Neural progenitor cell (in vitro differentiated cells): Measurements from ENCODE around the gene LRP4.

Source experiments
- EZH2 ChIP-seq: fragments of 200-600 bp; sonication (generic); IDR thresholded peaks from 2 replicates; pipeline ENCODE4 v1.6.1; 2017; ENCODE audit warnings: antibody characterized with exemption, mild to moderate bottlenecking, moderate library complexity
- EZH2phosphoT487 ChIP-seq: fragments of 200-600 bp; sonication (generic); IDR thresholded peaks from 2 replicates; pipeline ENCODE4 v1.6.1; 2017; ENCODE audit warnings: antibody characterized with exemption
- TF ChIP-seq, protein P1 (sequence below): fragments of 200-600 bp; sonication (generic); IDR thresholded peaks from 2 replicates; pipeline ENCODE4 v1.5.1; 2017; ENCODE audit warnings: antibody characterized with exemption, mild to moderate bottlenecking

DNA sequence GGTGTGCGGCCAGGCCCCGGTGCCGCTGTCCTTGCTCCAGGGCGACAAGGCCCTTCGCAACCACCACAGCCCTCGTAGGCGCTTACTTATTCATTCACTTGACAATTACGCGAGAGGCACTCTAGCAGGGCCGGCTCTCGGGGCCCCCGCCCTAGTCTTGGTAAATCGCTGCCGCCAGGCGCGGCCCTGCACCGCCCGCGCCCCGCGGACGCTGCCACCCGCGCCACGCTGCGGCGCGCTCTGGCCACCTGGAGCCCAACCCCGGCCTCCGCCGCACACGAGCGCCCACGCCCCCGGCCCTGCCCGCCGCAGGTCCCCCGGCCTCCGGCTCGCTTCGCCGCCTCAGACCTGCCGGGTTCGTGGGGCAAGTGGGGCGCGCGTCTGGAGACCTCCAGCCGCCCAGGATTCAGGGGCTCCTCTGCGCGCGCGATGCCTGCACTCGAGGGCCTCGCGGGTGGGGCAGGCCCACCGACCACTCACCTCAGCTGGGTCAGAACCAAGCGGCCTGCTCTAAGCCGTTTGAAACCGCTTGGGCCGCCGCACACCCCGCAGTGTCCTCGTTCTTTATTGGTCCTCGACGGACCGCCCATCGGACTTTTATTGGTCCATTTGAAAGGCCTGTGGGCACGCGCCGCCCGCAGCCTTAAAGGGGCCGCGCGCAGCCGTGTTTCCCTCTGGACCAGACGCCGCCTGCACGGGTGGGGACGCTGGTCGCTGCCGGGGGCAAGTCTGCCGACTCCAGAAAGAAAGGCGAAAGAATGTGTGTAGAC, 72.4 kb downstream of the LRP4 start, which contains the start of gene CKAP5:
- no peak for TF ChIP-seq EZH2phosphoT487
- TF ChIP-seq, protein P1, sequence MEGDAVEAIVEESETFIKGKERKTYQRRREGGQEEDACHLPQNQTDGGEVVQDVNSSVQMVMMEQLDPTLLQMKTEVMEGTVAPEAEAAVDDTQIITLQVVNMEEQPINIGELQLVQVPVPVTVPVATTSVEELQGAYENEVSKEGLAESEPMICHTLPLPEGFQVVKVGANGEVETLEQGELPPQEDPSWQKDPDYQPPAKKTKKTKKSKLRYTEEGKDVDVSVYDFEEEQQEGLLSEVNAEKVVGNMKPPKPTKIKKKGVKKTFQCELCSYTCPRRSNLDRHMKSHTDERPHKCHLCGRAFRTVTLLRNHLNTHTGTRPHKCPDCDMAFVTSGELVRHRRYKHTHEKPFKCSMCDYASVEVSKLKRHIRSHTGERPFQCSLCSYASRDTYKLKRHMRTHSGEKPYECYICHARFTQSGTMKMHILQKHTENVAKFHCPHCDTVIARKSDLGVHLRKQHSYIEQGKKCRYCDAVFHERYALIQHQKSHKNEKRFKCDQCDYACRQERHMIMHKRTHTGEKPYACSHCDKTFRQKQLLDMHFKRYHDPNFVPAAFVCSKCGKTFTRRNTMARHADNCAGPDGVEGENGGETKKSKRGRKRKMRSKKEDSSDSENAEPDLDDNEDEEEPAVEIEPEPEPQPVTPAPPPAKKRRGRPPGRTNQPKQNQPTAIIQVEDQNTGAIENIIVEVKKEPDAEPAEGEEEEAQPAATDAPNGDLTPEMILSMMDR: no peak
- TF ChIP-seq EZH2: no peak
